SK-N-SH treated with all-trans-retinoic acid at 6 μM for 48 hours (cell line): ENCODE measurements around the gene MTOR.

Source experiments
- ATAC-seq: fragments of 200-7000 bp; cut with Tn5 transposase; 3 replicates; pipeline ENCODE4 v1.9.1; 2020; ENCODE audit warnings: mild to moderate bottlenecking, moderate library complexity
- ARNTL ChIP-seq: fragments of 450-650 bp; formaldehyde crosslinking; IDR thresholded peaks from 2 replicates; pipeline ENCODE4 v1.5.0; 2020; ENCODE audit warnings: low read depth, mild to moderate bottlenecking, moderate library complexity, borderline replicate concordance
- BACH2 ChIP-seq: fragments of 250-450 bp; sonication (Bioruptor Pico); IDR thresholded peaks from 2 replicates; pipeline ENCODE4 v1.9.0; 2021; ENCODE audit warnings: mild to moderate bottlenecking, borderline replicate concordance
- CREB5 ChIP-seq: fragments of 250-450 bp; sonication (Bioruptor Pico); IDR thresholded peaks from 2 replicates; pipeline ENCODE4 v1.5.1; 2020; ENCODE audit warnings: low read depth, mild to moderate bottlenecking, moderate library complexity
- CSDC2 ChIP-seq: fragments of 250-450 bp; sonication (Bioruptor Pico); IDR thresholded peaks from 2 replicates; pipeline ENCODE4 v1.5.0; 2020; ENCODE audit warnings: mild to moderate bottlenecking, moderate library complexity
- ESRRG ChIP-seq: fragments of 250-450 bp; sonication (Bioruptor Pico); IDR thresholded peaks from 2 replicates; pipeline ENCODE4 v1.6.1; 2021; ENCODE audit warnings: mild to moderate bottlenecking
- GLIS3 ChIP-seq: fragments of 250-450 bp; sonication (Bioruptor Pico); IDR thresholded peaks from 2 replicates; pipeline ENCODE4 v1.5.0; 2020; ENCODE audit warnings: mild to moderate bottlenecking, moderate library complexity
- ISL1 ChIP-seq: fragments of 250-450 bp; sonication (Bioruptor Pico); IDR thresholded peaks from 2 replicates; pipeline ENCODE4 v2.1.2; 2022; ENCODE audit warnings: mild to moderate bottlenecking, moderate library complexity
- OSR1 ChIP-seq: fragments of 250-450 bp; sonication (Bioruptor Pico); IDR thresholded peaks from 2 replicates; pipeline ENCODE4 v1.8.0; 2022; ENCODE audit warnings: moderate library complexity, mild to moderate bottlenecking, inconsistent platforms
- PATZ1 ChIP-seq: fragments of 250-450 bp; sonication (Bioruptor Pico); IDR thresholded peaks from 2 replicates; pipeline ENCODE4 v1.8.0; 2020; ENCODE audit warnings: mild to moderate bottlenecking, moderate library complexity, borderline replicate concordance
- POU6F1 ChIP-seq: fragments of 250-450 bp; sonication (Bioruptor Pico); IDR thresholded peaks from 2 replicates; pipeline ENCODE4 v1.8.0; 2021; ENCODE audit warnings: low read depth, mild to moderate bottlenecking, moderate library complexity, borderline replicate concordance
- PPARA ChIP-seq: fragments of 250-450 bp; sonication (Bioruptor Pico); IDR thresholded peaks from 2 replicates; pipeline ENCODE4 v1.5.0; 2020; ENCODE audit warnings: mild to moderate bottlenecking, borderline replicate concordance
- RARB ChIP-seq: fragments of 250-450 bp; sonication (Bioruptor Pico); IDR thresholded peaks from 2 replicates; pipeline ENCODE4 v1.8.0; 2021; ENCODE audit warnings: mild to moderate bottlenecking, moderate library complexity
- SNAI2 ChIP-seq: fragments of 250-450 bp; sonication (Bioruptor Pico); IDR thresholded peaks from 2 replicates; pipeline ENCODE4 v1.5.0; 2020; ENCODE audit warnings: mild to moderate bottlenecking, moderate library complexity
- TCF4 ChIP-seq: fragments of 250-450 bp; sonication (Bioruptor Pico); IDR thresholded peaks from 2 replicates; pipeline ENCODE4 v1.8.0; 2021; ENCODE audit warnings: mild to moderate bottlenecking, moderate library complexity, borderline replicate concordance
- TSHZ2 ChIP-seq: fragments of 250-450 bp; sonication (Bioruptor Pico); IDR thresholded peaks from 2 replicates; pipeline ENCODE4 v1.5.0; 2020; ENCODE audit warnings: mild to moderate bottlenecking, moderate library complexity
- ZC3H10 ChIP-seq: fragments of 250-450 bp; sonication (Bioruptor Pico); IDR thresholded peaks from 2 replicates; pipeline ENCODE4 v1.5.1; 2021; ENCODE audit warnings: mild to moderate bottlenecking, moderate library complexity
- ZFP3 ChIP-seq: fragments of 250-450 bp; sonication (Bioruptor Pico); IDR thresholded peaks from 2 replicates; pipeline ENCODE4 v1.5.0; 2020; ENCODE audit warnings: mild to moderate bottlenecking, moderate library complexity
- ZFP30 ChIP-seq: fragments of 450-650 bp; formaldehyde crosslinking; IDR thresholded peaks from 2 replicates; pipeline ENCODE4 v1.5.0; 2022; ENCODE audit warnings: mild to moderate bottlenecking, moderate library complexity
- ZNF565 ChIP-seq: fragments of 450-650 bp; formaldehyde crosslinking; conservative IDR thresholded peaks from 2 replicates; pipeline ENCODE4 v1.5.0; 2020; ENCODE audit warnings: low read depth, mild to moderate bottlenecking, moderate library complexity
- ZNF70 ChIP-seq: fragments of 450-650 bp; formaldehyde crosslinking; IDR thresholded peaks from 2 replicates; pipeline ENCODE4 v1.5.0; 2020; ENCODE audit warnings: mild to moderate bottlenecking, moderate library complexity
- ZNF8 ChIP-seq: fragments of 450-650 bp; formaldehyde crosslinking; IDR thresholded peaks from 2 replicates; pipeline ENCODE4 v1.5.0; 2020; ENCODE audit warnings: mild to moderate bottlenecking, moderate library complexity

Gene MTOR

GRCh38 chr1:11071463-11072215 is 190.7 kb downstream of the MTOR start:
- no peak for ATAC-seq
- no peak for TF ChIP-seq PPARA (CRISPR knock-in tag)
- TF ChIP-seq ISL1 (CRISPR knock-in tag): no peak

GRCh38 chr1:11070876-11071275 is 191.5 kb downstream of the MTOR start:
- no peak; the same call in 2 of the 3 replicates for ATAC-seq
- no peak for TF ChIP-seq ZNF70 (CRISPR knock-in tag)
- TF ChIP-seq BACH2 (CRISPR knock-in tag): no peak
- TF ChIP-seq SNAI2 (CRISPR knock-in tag): no peak
- no peak for TF ChIP-seq PPARA (CRISPR knock-in tag)
- TF ChIP-seq CREB5 (CRISPR knock-in tag): no peak
- TF ChIP-seq ESRRG (CRISPR knock-in tag): no peak
- TF ChIP-seq, all 23 proteins: peak for 0

- TF ChIP-seq SNAI2 (CRISPR knock-in tag) (no peak), ZNF70 (CRISPR knock-in tag) (no peak), ZNF8 (CRISPR knock-in tag) (no peak), TSHZ2 (CRISPR knock-in tag) (no peak), ZNF565 (no peak), ARNTL (CRISPR knock-in tag) (no peak), TCF4 (no peak), GLIS3 (CRISPR knock-in tag) (no peak), ZC3H10 (CRISPR knock-in tag) (no peak), BACH2 (CRISPR knock-in tag) (no peak), ESRRG (CRISPR knock-in tag) (no peak), ZFP3 (CRISPR knock-in tag) (no peak), PPARA (CRISPR knock-in tag) (no peak), OSR1 (no peak), ZFP30 (no peak), RARB (CRISPR knock-in tag) (no peak), PATZ1 (CRISPR knock-in tag) (no peak), POU6F1 (CRISPR knock-in tag) (no peak), CSDC2 (CRISPR knock-in tag) (no peak)
Measured at GRCh38 chr1:11068600-11069473, 193.5 kb downstream of the MTOR start.

More at GRCh38 chr1:11068600-11069473, 193.5 kb downstream of the MTOR start:
- ATAC-seq: no peak
